Endometrial microvascular endothelial cells (primary cell): ENCODE data around the gene B3GALT4. TPM values are rescaled to one million over a fixed set of nuclear protein-coding genes. Genes with fewer than 3 reads are reported as not detected.

Source experiments
- total RNA-seq: library from RNA; depleted of rRNA; stranded (reverse); fragments of >200 nt; gene quantifications from one replicate; pipeline ENCODE4 v1.2.3, GENCODE V29; 2015; ENCODE audit errors: inconsistent ontology term

The B3GALT4 gene
- total RNA-seq, 1 donor from 2014 or later: 4.0 TPM

Other genes with a start within 250 kb of the B3GALT4 start
- gene HLA-DPA1, start 203.5 kb upstream of the B3GALT4 start, total RNA-seq: 8.6 TPM
- gene HLA-DPB1, start 201.1 kb upstream of the B3GALT4 start, total RNA-seq: 36.7 TPM
- gene COL11A2, start 84.7 kb upstream of the B3GALT4 start, total RNA-seq: not detected
- gene RXRB, start 76.5 kb upstream of the B3GALT4 start, total RNA-seq: 19.3 TPM
- 102 TPM for gene SLC39A7, start 76.3 kb upstream of the B3GALT4 start, total RNA-seq
- gene HSD17B8, start 72.5 kb upstream of the B3GALT4 start, total RNA-seq: 6.0 TPM
- gene RING1, start 68.6 kb upstream of the B3GALT4 start, total RNA-seq: 9.3 TPM
- gene VPS52, start 5.2 kb upstream of the B3GALT4 start, total RNA-seq: 43.4 TPM
- gene RPS18, start 5.0 kb upstream of the B3GALT4 start, total RNA-seq: 3,623 TPM
- gene WDR46, start 12.1 kb downstream of the B3GALT4 start, total RNA-seq: 75.1 TPM
- gene PFDN6, start 12.5 kb downstream of the B3GALT4 start, total RNA-seq: 59.0 TPM
- 40.3 TPM for gene RGL2, start 21.8 kb downstream of the B3GALT4 start, total RNA-seq
- 112 TPM for gene TAPBP, start 37.0 kb downstream of the B3GALT4 start, total RNA-seq
- gene ZBTB22, start 40.6 kb downstream of the B3GALT4 start, total RNA-seq: 29.3 TPM
- 44.5 TPM for gene DAXX, start 45.8 kb downstream of the B3GALT4 start, total RNA-seq
- gene KIFC1, start 114.7 kb downstream of the B3GALT4 start, total RNA-seq: 55.4 TPM
- 20.3 TPM for gene PHF1, start 133.9 kb downstream of the B3GALT4 start, total RNA-seq
- 117 TPM for gene CUTA, start 141.0 kb downstream of the B3GALT4 start, total RNA-seq
- gene SYNGAP1, start 142.9 kb downstream of the B3GALT4 start, total RNA-seq: 1.7 TPM
- gene ZBTB9, start 177.5 kb downstream of the B3GALT4 start, total RNA-seq: 8.1 TPM